KMS-11 (cell line): ENCODE measurements around the gene GRID2.

Experiments
- H2AFZ ChIP-seq: fragments of 200-600 bp; sonication (generic); 2 replicates; pipeline ENCODE4 v1.6.1; 2016; ENCODE audit warnings: antibody characterized with exemption, mixed run types, low read depth
- H3K27ac ChIP-seq: fragments of 200-600 bp; sonication (generic); 2 replicates; pipeline ENCODE4 v1.6.1; 2016; ENCODE audit warnings: mild to moderate bottlenecking, mixed run types
- H3K27me3 ChIP-seq: fragments of 200-600 bp; sonication (generic); 2 replicates; pipeline ENCODE4 v1.6.1; 2017; ENCODE audit warnings: mild to moderate bottlenecking, low read depth, mixed run types, moderate library complexity; ENCODE audit not compliant: insufficient read depth
- H3K36me3 ChIP-seq: fragments of 200-600 bp; sonication (generic); 2 replicates; pipeline ENCODE4 v1.6.1; 2017; ENCODE audit warnings: mild to moderate bottlenecking, mixed run types; ENCODE audit not compliant: insufficient read depth
- H3K4me1 ChIP-seq: fragments of 200-600 bp; sonication (generic); 2 replicates; pipeline ENCODE4 v1.6.1; 2016; ENCODE audit warnings: mild to moderate bottlenecking, low read depth, mixed run types; ENCODE audit not compliant: poor library complexity, severe bottlenecking
- H3K4me2 ChIP-seq: fragments of 200-600 bp; sonication (generic); 2 replicates; pipeline ENCODE4 v1.7.0; 2016; ENCODE audit warnings: mild to moderate bottlenecking, mixed run types
- H3K4me3 ChIP-seq: fragments of 200-600 bp; sonication (generic); IDR thresholded peaks from 2 replicates; pipeline ENCODE4 v1.6.1; 2017; ENCODE audit warnings: low read depth, low read length, mixed read lengths; ENCODE audit not compliant: insufficient read depth
- H3K79me2 ChIP-seq: fragments of 200-600 bp; sonication (generic); 2 replicates; pipeline ENCODE4 v1.6.1; 2016; ENCODE audit warnings: low read depth, mixed run types; ENCODE audit not compliant: insufficient read depth
- H3K9ac ChIP-seq: fragments of 200-600 bp; sonication (generic); 2 replicates; pipeline ENCODE4 v1.6.1; 2016; ENCODE audit warnings: mild to moderate bottlenecking, mixed run types
- H4K20me1 ChIP-seq: fragments of 200-600 bp; sonication (generic); 2 replicates; pipeline ENCODE4 v1.6.1; 2016; ENCODE audit warnings: mild to moderate bottlenecking, mixed run types; ENCODE audit not compliant: insufficient read depth
- CTCF ChIP-seq: fragments of 200-600 bp; sonication (generic); conservative IDR thresholded peaks from 2 replicates; pipeline ENCODE4 v1.6.1; 2017; ENCODE audit warnings: low read depth, mild to moderate bottlenecking, antibody characterized with exemption, low read length, moderate library complexity, mixed read lengths

Gene GRID2

GRCh38 chr4:92809381-92809780 is 505.6 kb downstream of the GRID2 start:
- Histone ChIP-seq H4K20me1 (no peaks in the 10 kb centered on the region), H3K27me3 (no peaks in the 10 kb centered on the region), H3K9ac (no peak overlapping the region), H3K27ac (no peak overlapping the region), H3K36me3 (no peaks in the 10 kb centered on the region; the same call in 1 of the 2 replicates), H3K4me1 (no peaks in the 10 kb centered on the region), H3K4me3 (no peak overlapping the region), H3K79me2 (no peaks in the 10 kb centered on the region), H3K4me2 (no peak overlapping the region), H2AFZ (no peak overlapping the region)
- TF ChIP-seq CTCF = no peak

GRCh38 chr4:92812652-92813051 is 508.9 kb downstream of the GRID2 start:
- Histone ChIP-seq H3K36me3 (no peaks in the 10 kb centered on the region; the same call in 1 of the 2 replicates), H3K9ac (no peak overlapping the region), H3K4me2 (no peak overlapping the region), H3K4me3 (no peak overlapping the region), H4K20me1 (no peaks in the 10 kb centered on the region), H2AFZ (no peak overlapping the region), H3K27ac (no peak overlapping the region), H3K27me3 (no peaks in the 10 kb centered on the region), H3K79me2 (no peaks in the 10 kb centered on the region), H3K4me1 (no peaks in the 10 kb centered on the region)
- TF ChIP-seq CTCF = no peak

GRCh38 chr4:92814677-92815076 is 510.9 kb downstream of the GRID2 start:
- Histone ChIP-seq H3K4me1 (no peaks in the 10 kb centered on the region), H3K4me3 (no peak overlapping the region), H2AFZ (no peak overlapping the region), H3K9ac (no peak overlapping the region), H3K79me2 (no peaks in the 10 kb centered on the region), H3K27ac (no peak overlapping the region), H4K20me1 (no peaks in the 10 kb centered on the region), H3K36me3 (no peaks in the 10 kb centered on the region; the same call in 1 of the 2 replicates), H3K4me2 (no peak overlapping the region), H3K27me3 (no peaks in the 10 kb centered on the region)
- TF ChIP-seq CTCF = no peak

GRCh38 chr4:92825256-92825655 is 521.5 kb downstream of the GRID2 start:
- no peak overlapping the region for H2AFZ ChIP-seq
- no peaks in the 10 kb centered on the region for H4K20me1 ChIP-seq
- no peaks in the 10 kb centered on the region for H3K4me1 ChIP-seq
- no peak overlapping the region for H3K9ac ChIP-seq
- no peaks in the 10 kb centered on the region for H3K36me3 ChIP-seq
- H3K79me2 ChIP-seq = no peaks in the 10 kb centered on the region
- TF ChIP-seq CTCF = no peak
- H3K4me2 ChIP-seq = no peak overlapping the region
- no peak overlapping the region for H3K4me3 ChIP-seq
- H3K27ac ChIP-seq = no peak overlapping the region
- no peaks in the 10 kb centered on the region for H3K27me3 ChIP-seq
